Stimulated activated CD4-positive, alpha-beta T cell treated with anti-CD3 and anti-CD28 coated beads, TNF-alpha, amount 100 ng/mL, for 4 hours (primary cell): ENCODE data around the gene DOK4.
"Not testable (repeated sequence)": the region's sequence is repeated elsewhere in the genome, so short reads cannot be mapped to it uniquely, and the experiment has no call there.

Source experiments
- DNase-seq, 3 experiments: peaks; one replicate each; pipeline ENCODE4 v3.0.0-alpha.2; 2020; ENCODE audit warnings: low read depth in 3 of 3

Gene DOK4

GRCh38 chr16:57447186-57447962, 38.9 kb downstream of the DOK4 start, which contains the start of the genes CIAPIN1 and COQ9:
TSS of gene CIAPIN1 (minus strand) at chr16:57447385. CDS start at chr16:57440928, 6,457 bp downstream.
TSS of gene COQ9 (plus strand) at chr16:57447479. CDS start at chr16:57447506, 27 bp downstream.
- DNase-seq: peak; percentile 69 to 91 (median 84)

GRCh38 chr16:57446531-57447185, 39.6 kb downstream of the DOK4 start:
- no peak for DNase-seq

- DNase-seq: no peak
Observed at GRCh38 chr16:57445510-57445909, 40.8 kb downstream of the DOK4 start.

- DNase-seq: no peak
Observed at GRCh38 chr16:57444711-57445110, 41.6 kb downstream of the DOK4 start.

GRCh38 chr16:57440551-57440950, 45.7 kb downstream of the DOK4 start:
- DNase-seq: not testable (repeated sequence)

GRCh38 chr16:57439947-57440346, 46.3 kb downstream of the DOK4 start:
- DNase-seq: not testable (repeated sequence)

- no peak for DNase-seq
Observed at GRCh38 chr16:57435838-57436237, 50.5 kb downstream of the DOK4 start.

- no peak for DNase-seq
Observed at GRCh38 chr16:57434003-57434402, 52.3 kb downstream of the DOK4 start.

- DNase-seq: no peak
Observed at GRCh38 chr16:57432989-57433388, 53.3 kb downstream of the DOK4 start.

- no peak for DNase-seq
Observed at GRCh38 chr16:57432505-57432904, 53.8 kb downstream of the DOK4 start.

- DNase-seq: no peak
Observed at GRCh38 chr16:57430955-57431354, 55.3 kb downstream of the DOK4 start.

GRCh38 chr16:57427824-57428223, 58.5 kb downstream of the DOK4 start:
- DNase-seq: no peak

- DNase-seq: no peak
Observed at GRCh38 chr16:57427307-57427706, 59.0 kb downstream of the DOK4 start.

GRCh38 chr16:57426356-57426755, 59.9 kb downstream of the DOK4 start:
- no peak for DNase-seq

- no peak for DNase-seq
Observed at GRCh38 chr16:57424583-57424982, 61.7 kb downstream of the DOK4 start.

GRCh38 chr16:57423152-57423551, 63.1 kb downstream of the DOK4 start:
- no peak for DNase-seq

GRCh38 chr16:57422026-57422944, 64.0 kb downstream of the DOK4 start:
- DNase-seq: no peak
